ENCODE measurements around the gene SLC25A23.

- TF ChIP-seq EZH2phosphoT487 (IDR thresholded peaks at IDR 0.05; ENCODE audit: low read length) (no peak), CTCF (IDR thresholded peaks at IDR 0.05; ENCODE audit: low read length) (no peak), EZH2 (optimal IDR thresholded peaks at IDR 0.05; ENCODE audit: low read depth, low read length) (no peak)
Measured at GRCh38 chr19:6406401-6406800, 53.2 kb downstream of the SLC25A23 start.
